Measurements from ENCODE around the gene CHAF1B. TPM values are rescaled to one million over a fixed set of nuclear protein-coding genes. Genes with fewer than 3 reads are reported as not detected.

Gene CHAF1B
- total and polyA plus RNA-seq, 10 of the 15 experiments (the other 5 are each of a cell fraction or from before 2014, with no cell fraction given) = 5.9 to 31.5 (median 17.3) TPM

GRCh38 chr21:36454706-36455105 is 69.5 kb downstream of the CHAF1B start:
- no peaks in the 10 kb centered on the region for H3K9me3 ChIP-seq (replicated peaks; ENCODE audit: control insufficient read depth, insufficient read depth, low read length)
- H3K36me3 ChIP-seq (ENCODE audit: control insufficient read depth in 2 of 2, insufficient read depth in 2 of 2, low read length in 1 of 2) = no peaks in the 10 kb centered on the region
- 70% methylated on average over 4 of the region's 4 CpGs for WGBS (ENCODE audit: insufficient coverage, insufficient replicate concordance, low lambda C conversion rate, missing lambda C conversion rate)
- POLR2A ChIA-PET = no interaction called here
- H3K4me1 ChIP-seq (ENCODE audit: control insufficient read depth, insufficient read depth, low read length) = no peaks in the 10 kb centered on the region
- BruUV-seq (replicated peaks) = no TSS peak
- RAD21 ChIA-PET (ENCODE audit: unreplicated experiment) = no interaction called here
- CTCF ChIA-PET = interaction anchor here (1.1 to 1.5 kb wide), 2 partner anchors 33 to 328 kb away, joined by 3 read pairs; no protein-coding TSS in a partner anchor
- no peak for TF ChIP-seq RFX5 (IDR thresholded peaks at IDR 0.05; ENCODE audit: low read depth, low read length)
- TF ChIP-seq ZNF384 (IDR thresholded peaks at IDR 0.05; ENCODE audit: borderline replicate concordance, low read depth, low read length) = no peak
- TF ChIP-seq DPF2 (IDR thresholded peaks at IDR 0.05) = no peak
- no peak for TF ChIP-seq BCLAF1 (IDR thresholded peaks at IDR 0.05)
- TF ChIP-seq KAT2A (conservative IDR thresholded peaks at IDR 0.05; ENCODE audit: control insufficient read depth, low read depth, low read length) = no peak
- no peak for TF ChIP-seq SUZ12 (IDR thresholded peaks at IDR 0.05; ENCODE audit: unreplicated experiment)
- DNase-seq (ENCODE audit: low read depth, low spot score) (no peak), ATAC-seq (no peak), FAIRE-seq (no peak)
- in situ Hi-C loops (cut with MboI) = no loop called here
- no peaks in the 10 kb centered on the region for H4K20me1 ChIP-seq (ENCODE audit: control insufficient read depth, insufficient read depth)
- SMC1A ChIA-PET (ENCODE audit: uncharacterized antibody, unreplicated experiment) = no interaction called here
- no peak overlapping the region for H3K4me3 ChIP-seq
- H3K9ac ChIP-seq (ENCODE audit: control insufficient read depth, insufficient read depth, low read length) = no peak overlapping the region
- H3K27ac ChIP-seq (ENCODE audit: control insufficient read depth, insufficient read depth) = no peak overlapping the region
- H3K79me2 ChIP-seq (ENCODE audit: control insufficient read depth, insufficient read depth, low read length) = no peaks in the 10 kb centered on the region
- no peak overlapping the region for H3K4me2 ChIP-seq (ENCODE audit: control insufficient read depth, insufficient read depth)
- H3K27me3 ChIP-seq (replicated peaks in 1 of 2; ENCODE audit: control insufficient read depth in 2 of 2, insufficient read depth in 2 of 2, low read length in 1 of 2) = no peaks in the 10 kb centered on the region
- H2AFZ ChIP-seq (ENCODE audit: control insufficient read depth, low read depth, low read length) = no peak overlapping the region
- intact Hi-C loops (cut with micrococcal nuclease; ENCODE audit: unreplicated experiment) = no loop called here

All from GM12878 (cell line).